Ectodermal cell (in vitro differentiated cells): ENCODE results near the gene MSRB3.

Experiments used
- H3K27ac ChIP-seq: 2 replicates; pipeline ENCODE4 v1.7.0; 2013; ENCODE audit warnings: mild to moderate bottlenecking, low read depth, low read length; ENCODE audit not compliant: insufficient read depth, poor library complexity, severe bottlenecking
- H3K27me3 ChIP-seq: 2 replicates; pipeline ENCODE4 v1.7.0; 2013; ENCODE audit warnings: mild to moderate bottlenecking, low read length; ENCODE audit not compliant: insufficient read depth, control insufficient read depth, poor library complexity, severe bottlenecking
- H3K36me3 ChIP-seq: one replicate; pipeline ENCODE4 v1.7.0; 2013; ENCODE audit warnings: low read length; ENCODE audit not compliant: control insufficient read depth, insufficient read depth
- H3K4me1 ChIP-seq: one replicate; pipeline ENCODE4 v1.7.0; 2013; ENCODE audit warnings: low read length; ENCODE audit not compliant: control insufficient read depth, insufficient read depth
- H3K4me3 ChIP-seq: 2 replicates; pipeline ENCODE4 v1.7.0; 2013; ENCODE audit warnings: low read depth, low read length, control low read depth; ENCODE audit not compliant: insufficient read depth
- H3K9me3 ChIP-seq: 2 replicates; pipeline ENCODE4 v1.7.0; 2013; ENCODE audit warnings: mild to moderate bottlenecking, low read length, moderate library complexity; ENCODE audit not compliant: control insufficient read depth
- WGBS, 2 experiments: methylation state at CpG; one replicate each; pipeline ENCODE4 v1.1.7; 2013; ENCODE audit warnings: missing lambda C conversion rate in 2 of 2; 5-methylcytosine and 5-hydroxymethylcytosine counted together

MSRB3 gene

DNA sequence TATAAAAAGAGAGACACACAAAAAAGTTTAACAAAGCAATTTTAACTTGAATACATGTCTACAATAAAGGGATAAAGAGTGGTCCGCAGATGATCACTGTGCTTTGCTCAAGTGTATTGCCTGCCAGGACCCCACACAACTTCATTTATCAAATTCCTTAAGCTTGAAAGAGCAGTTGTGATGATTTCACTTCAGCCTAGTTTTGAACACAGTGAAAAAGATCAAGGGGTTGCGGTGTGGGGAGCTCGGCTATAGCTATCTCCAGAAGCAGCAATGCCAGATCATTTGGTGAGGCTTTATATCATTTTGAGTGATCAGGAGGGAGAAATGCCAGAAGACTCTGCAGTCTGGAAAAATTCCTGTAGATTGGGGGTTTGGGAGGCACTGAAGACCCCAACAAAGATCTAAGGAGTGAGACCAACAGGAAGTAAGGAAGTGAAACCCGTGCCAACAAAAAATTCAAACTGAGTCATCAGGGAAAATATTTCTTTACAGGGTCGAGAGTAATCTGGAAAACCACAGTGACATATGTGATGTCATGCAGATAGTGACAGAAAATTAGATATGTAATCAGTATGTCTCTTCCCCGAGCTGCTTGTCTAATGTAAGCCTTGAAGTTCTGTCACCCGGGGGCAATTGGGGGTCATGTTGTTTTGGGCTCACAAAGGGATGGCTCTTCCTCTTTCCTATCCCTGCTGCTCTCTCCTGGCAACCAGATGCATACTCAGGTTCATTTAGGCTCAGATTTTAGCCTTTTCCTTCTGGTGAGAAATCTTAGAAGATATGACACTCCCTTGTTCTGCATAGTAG lies 221.8 kb downstream of the MSRB3 start:
- 83 to 91% methylated on average over 7 of the region's 7 CpGs for WGBS, 2 experiments
- Histone ChIP-seq H3K9me3 (no peaks in the 10 kb centered on the region), H3K27me3 (no peaks in the 10 kb centered on the region), H3K4me3 (no peak overlapping the region), H3K27ac (no peak overlapping the region), H3K36me3 (no peaks in the 10 kb centered on the region), H3K4me1 (no peaks in the 10 kb centered on the region)

GRCh38 chr12:65501093-65501621 lies 222.7 kb downstream of the MSRB3 start:
- H3K27ac ChIP-seq, result no peak overlapping the region
- no peaks in the 10 kb centered on the region for H3K27me3 ChIP-seq
- 90% methylated on average over 6 of the region's 6 CpGs for WGBS, 2 experiments
- no peaks in the 10 kb centered on the region for H3K9me3 ChIP-seq
- H3K4me1 ChIP-seq, result no peaks in the 10 kb centered on the region
- no peaks in the 10 kb centered on the region for H3K36me3 ChIP-seq
- no peak overlapping the region for H3K4me3 ChIP-seq

DNA sequence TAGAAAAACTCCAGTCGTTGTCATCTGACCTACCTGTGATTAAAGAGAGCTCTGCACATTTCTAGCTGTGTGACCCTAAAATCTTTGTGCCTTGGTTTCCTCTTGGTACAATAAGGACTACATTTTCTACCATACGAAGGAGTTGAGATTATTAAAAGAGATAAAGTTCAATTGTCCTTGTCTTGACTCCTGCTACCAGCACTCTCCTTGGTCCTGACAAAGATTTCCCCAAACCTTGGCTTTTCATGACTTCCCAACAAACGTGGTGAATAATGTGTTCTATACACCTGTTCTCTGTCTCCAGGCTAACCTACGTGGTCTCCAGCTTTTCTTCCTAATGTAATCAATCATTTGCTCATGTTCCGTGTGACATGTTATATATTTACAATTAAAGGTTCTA lies 223.5 kb downstream of the MSRB3 start:
- Histone ChIP-seq H3K27ac (no peak overlapping the region), H3K4me3 (no peak overlapping the region), H3K27me3 (peaks cover under 1% of the 10 kb centered on the region), H3K4me1 (no peaks in the 10 kb centered on the region), H3K36me3 (no peaks in the 10 kb centered on the region), H3K9me3 (no peaks in the 10 kb centered on the region)
- 94 to 95% methylated on average over 4 of the region's 5 CpGs for WGBS, 2 experiments

DNA sequence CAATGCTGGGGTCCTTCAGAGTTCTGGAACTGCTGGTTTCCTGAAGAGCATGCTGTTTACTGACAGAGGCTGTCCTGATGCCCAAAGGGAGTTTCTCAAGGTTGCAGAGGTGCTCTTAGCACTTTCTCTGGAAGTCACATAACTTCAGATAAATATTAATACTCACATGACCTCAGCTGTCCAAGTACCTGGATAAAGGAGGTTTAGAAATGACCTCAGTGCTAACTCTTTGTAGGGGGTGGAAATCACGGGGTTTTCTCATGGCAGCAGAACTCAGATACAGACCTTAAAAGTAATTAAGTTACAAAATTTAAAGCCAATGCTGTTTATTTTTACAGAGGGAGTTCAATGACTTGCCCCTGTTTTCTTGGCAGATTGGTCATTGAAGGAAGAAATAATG lies 225.9 kb downstream of the MSRB3 start:
- no peaks in the 10 kb centered on the region for H3K36me3 ChIP-seq
- no peaks in the 10 kb centered on the region for H3K4me1 ChIP-seq
- no peak overlapping the region for H3K27ac ChIP-seq
- H3K4me3 ChIP-seq, result no peak overlapping the region
- H3K27me3 ChIP-seq, result peaks cover 16% of the 10 kb centered on the region
- H3K9me3 ChIP-seq, result no peaks in the 10 kb centered on the region
- 100% methylated on average over 1 of the region's 1 CpG for WGBS, 2 experiments

- no peaks in the 10 kb centered on the region for H3K9me3 ChIP-seq
- peaks cover 24% of the 10 kb centered on the region for H3K27me3 ChIP-seq
- no peak overlapping the region for H3K27ac ChIP-seq
- H3K36me3 ChIP-seq, result no peaks in the 10 kb centered on the region
- H3K4me1 ChIP-seq, result peaks cover 4% of the 10 kb centered on the region
- 73 to 85% methylated on average over 12 of the region's 12 CpGs for WGBS, 2 experiments
- H3K4me3 ChIP-seq, result no peak overlapping the region
These were observed 227.1 kb downstream of the MSRB3 start for GRCh38 chr12:65505386-65506121.

GRCh38 chr12:65508276-65509035 lies 230.0 kb downstream of the MSRB3 start:
- peaks cover 43% of the 10 kb centered on the region for H3K27me3 ChIP-seq
- peaks cover 15% of the 10 kb centered on the region for H3K4me1 ChIP-seq
- 95 to 97% methylated on average over 9 to 10 of the region's 10 CpGs for WGBS, 2 experiments

GRCh38 chr12:65510007-65510406 lies 231.5 kb downstream of the MSRB3 start:
- Histone ChIP-seq H3K36me3 (no peaks in the 10 kb centered on the region), H3K27me3 (peaks cover 53% of the 10 kb centered on the region), H3K4me3 (no peak overlapping the region), H3K4me1 (peaks cover 15% of the 10 kb centered on the region), H3K27ac (peak overlapping the region; percentile 28), H3K9me3 (no peaks in the 10 kb centered on the region)
- WGBS, 2 experiments, result 62 to 65% methylated on average over 3 of the region's 3 CpGs

More at GRCh38 chr12:65508276-65509035, 230.0 kb downstream of the MSRB3 start:
- Histone ChIP-seq H3K36me3 (no peaks in the 10 kb centered on the region), H3K9me3 (no peaks in the 10 kb centered on the region), H3K4me3 (no peak overlapping the region), H3K27ac (no peak overlapping the region)

- WGBS, 2 experiments, result 1% methylated on average over 14 to 17 of the region's 17 CpGs
- H3K27me3 ChIP-seq, result peaks cover 53% of the 10 kb centered on the region
These were observed 232.1 kb downstream of the MSRB3 start for GRCh38 chr12:65510584-65511050.

GRCh38 chr12:65511134-65511834 lies 232.8 kb downstream of the MSRB3 start:
- no peaks in the 10 kb centered on the region for H3K9me3 ChIP-seq
- H3K27me3 ChIP-seq, result peaks cover 53% of the 10 kb centered on the region
- 81 to 86% methylated on average over 9 to 11 of the region's 11 CpGs for WGBS, 2 experiments
- no peaks in the 10 kb centered on the region for H3K36me3 ChIP-seq
- H3K4me3 ChIP-seq, result no peak overlapping the region
- H3K27ac ChIP-seq, result peak overlapping the region; percentile 53
- peaks cover 15% of the 10 kb centered on the region for H3K4me1 ChIP-seq

More at GRCh38 chr12:65510584-65511050, 232.1 kb downstream of the MSRB3 start:
- H3K27ac ChIP-seq, result peak overlapping the region; percentile 53
- H3K36me3 ChIP-seq, result no peaks in the 10 kb centered on the region
- H3K9me3 ChIP-seq, result no peaks in the 10 kb centered on the region
- H3K4me1 ChIP-seq, result peaks cover 15% of the 10 kb centered on the region
- H3K4me3 ChIP-seq, result no peak overlapping the region
